NCI-H82 treated with DMSO at 0.1 percent for 48 hours (cell line): ENCODE measurements around the gene PRKAG2.

ENCODE experiments used
- DNase-seq: peaks from one replicate; lab custom pipeline; 2025; ENCODE audit not compliant: unreplicated experiment; lab: John Stamatoyannopoulos, UW

PRKAG2 gene

DNA sequence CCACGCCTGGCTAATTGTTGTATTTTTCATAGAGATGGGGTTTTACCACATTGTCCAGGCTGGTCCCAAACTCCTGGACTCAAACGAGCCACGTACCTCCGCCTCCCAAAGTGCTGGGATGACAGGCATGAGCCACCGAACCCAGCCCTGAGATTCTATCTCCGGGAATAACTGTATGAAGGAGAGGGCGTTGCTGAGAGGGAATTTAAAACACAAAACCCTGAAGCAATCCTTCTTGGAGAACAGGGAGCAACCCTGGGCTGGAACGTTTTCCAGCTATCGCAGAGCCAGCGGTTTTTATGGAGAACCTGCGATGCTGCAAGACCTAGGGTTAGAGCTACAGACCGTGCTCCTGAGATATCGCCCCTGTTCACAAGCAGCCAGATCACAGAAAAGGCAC is 144.6 kb downstream of the PRKAG2 start:
- DNase-seq, result no peak

DNA sequence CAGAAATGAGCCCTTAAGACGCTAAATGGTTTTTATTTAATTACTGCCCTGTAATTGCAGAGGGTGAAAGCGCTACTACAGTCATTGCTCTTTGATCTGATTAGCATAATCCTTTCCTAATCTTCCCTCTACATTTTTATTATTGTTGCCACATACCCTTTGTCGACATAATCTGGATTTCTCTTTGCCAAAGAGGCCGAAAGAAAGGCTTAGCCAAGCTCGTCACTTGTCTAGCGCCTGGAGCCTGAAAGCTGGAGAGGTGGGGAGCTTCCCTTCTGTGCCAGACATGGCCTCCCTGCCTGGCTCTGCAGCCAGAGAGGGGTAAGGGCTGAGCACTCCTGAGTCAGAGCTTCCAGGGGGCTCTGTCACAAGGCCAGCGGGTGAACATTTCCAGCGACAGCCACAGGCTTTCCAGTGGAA is 145.9 kb downstream of the PRKAG2 start:
- DNase-seq, result peak; percentile 88

- no peak for DNase-seq
These were observed 146.3 kb downstream of the PRKAG2 start for GRCh38 chr7:151730591-151730990.

- no peak for DNase-seq
These were observed 147.4 kb downstream of the PRKAG2 start for GRCh38 chr7:151729521-151729921.

DNA sequence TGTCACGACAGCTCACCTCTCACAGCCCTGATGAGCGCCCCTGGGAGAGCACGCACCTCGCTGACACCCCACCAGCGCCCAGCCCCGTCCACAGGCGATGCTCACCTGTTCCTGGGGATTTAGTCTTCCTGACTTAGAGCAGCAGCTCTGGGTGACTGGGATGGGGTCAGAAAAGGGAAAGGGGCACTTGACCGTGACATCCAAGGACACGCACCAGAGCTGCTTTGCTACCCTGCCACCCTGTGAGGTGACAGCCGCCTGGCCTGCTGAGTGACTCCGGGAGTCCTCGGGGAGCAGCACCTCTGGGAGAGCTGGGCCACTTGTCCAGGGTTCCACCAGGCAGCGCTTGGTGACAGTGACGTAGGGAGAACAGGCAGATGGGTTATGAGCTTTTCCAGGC is 148.2 kb downstream of the PRKAG2 start:
- no peak for DNase-seq

- DNase-seq, result no peak
These were observed 148.6 kb downstream of the PRKAG2 start for GRCh38 chr7:151728286-151728660.

- no peak for DNase-seq
These were observed 149.2 kb downstream of the PRKAG2 start for GRCh38 chr7:151727579-151728285.

GRCh38 chr7:151726652-151727578 is 150.0 kb downstream of the PRKAG2 start:
- DNase-seq, result no peak

DNA sequence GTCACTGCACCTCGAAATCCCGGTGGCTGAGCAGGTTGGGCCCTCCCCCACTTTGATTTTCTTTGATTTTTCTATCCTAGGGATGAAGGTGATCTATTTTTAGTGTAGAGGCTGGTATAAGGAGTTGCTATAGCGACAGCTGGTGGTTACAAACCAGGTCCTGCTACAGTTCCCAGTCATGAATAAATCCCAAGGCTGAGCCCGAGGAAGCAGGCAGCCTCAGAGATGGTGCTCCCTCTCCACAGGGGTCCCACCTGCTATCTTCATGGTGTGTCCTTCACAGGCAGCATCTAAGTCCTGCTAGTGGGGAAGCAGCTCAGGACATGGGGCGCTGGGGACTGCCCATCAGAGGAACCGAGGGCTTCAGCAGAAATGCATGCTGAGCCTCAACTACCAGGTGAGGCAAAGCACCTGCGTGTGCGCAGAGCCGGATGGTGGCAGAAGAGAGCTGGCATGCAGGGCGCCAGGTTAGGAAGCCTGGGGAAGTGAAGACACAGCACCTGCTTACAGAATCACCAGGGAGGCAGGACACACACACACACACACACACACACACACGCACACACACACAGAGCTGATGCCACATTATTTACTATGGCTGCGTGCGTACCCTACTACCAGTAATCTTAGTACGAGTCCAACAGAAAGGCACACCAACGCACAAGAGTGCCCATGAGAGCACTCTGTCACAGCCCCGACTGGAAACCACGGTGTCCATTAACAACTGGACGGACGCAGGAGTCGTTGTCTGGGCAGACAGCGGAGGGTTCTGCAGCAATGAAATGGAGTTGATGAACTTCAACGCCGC is 150.9 kb downstream of the PRKAG2 start:
- no peak for DNase-seq

DNA sequence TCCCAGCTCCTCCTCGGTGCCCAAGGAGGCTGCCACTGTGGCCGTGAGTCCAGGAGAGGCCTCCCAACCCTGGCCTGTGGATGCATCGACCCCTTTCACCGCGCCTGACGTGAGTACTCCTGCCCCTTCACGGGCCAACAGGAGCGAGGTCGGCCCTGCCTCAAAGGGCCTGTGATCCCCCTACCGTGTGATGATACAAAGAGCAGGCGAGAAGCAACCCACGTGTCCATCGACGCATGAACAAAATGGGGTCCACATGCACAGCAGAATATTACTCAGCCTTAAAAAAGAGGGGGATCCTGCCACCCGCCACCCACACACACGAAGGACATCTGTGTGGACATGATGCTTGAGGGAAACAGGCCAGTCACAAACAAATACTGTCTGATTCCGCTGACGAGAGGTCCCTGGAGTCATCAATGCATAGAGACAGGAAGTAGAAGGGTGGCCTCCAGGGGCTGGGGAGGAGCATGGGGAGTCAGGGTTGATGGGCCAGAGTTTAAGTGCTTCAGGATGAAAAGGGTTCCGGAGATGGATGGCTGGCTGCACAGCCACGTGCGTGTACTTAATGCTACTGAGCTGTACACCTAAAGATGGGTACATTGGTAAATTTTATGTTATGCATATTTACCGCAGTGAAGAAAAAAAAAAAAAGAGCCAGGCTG is 151.9 kb downstream of the PRKAG2 start:
- DNase-seq, result no peak

DNA sequence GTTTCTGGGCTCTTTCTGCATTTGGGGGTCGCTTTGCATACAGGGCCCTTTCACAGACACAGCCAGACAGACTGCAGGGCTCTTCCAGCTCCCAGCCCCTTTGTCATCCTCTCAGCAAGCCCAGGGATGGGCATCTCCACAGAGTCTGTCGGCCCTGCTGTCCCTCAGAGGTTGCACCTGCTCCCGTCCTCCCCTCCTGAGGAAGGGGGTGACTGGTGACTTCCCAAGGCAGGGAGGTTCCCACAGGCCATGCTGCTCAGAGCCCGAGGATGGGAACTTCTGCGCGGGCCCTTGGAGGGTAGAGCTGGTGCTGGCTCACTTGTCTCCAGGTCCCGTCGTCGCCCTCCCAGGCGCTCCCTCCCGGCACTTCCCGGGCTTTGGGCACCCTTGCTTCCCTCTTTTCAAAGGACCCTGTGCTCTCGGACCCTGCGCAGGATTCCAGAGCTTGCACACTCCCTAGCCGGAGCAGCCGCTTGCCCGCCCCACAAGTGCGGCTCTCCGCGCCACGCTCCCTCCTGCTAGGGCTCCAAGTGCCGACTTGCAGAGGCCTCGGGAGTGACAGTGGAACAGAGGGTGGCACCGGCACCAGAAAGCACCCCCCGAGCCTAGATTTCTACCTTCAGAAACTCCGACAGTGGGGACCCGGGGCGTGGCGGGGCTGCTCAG is 152.5 kb downstream of the PRKAG2 start:
- no peak for DNase-seq

DNA sequence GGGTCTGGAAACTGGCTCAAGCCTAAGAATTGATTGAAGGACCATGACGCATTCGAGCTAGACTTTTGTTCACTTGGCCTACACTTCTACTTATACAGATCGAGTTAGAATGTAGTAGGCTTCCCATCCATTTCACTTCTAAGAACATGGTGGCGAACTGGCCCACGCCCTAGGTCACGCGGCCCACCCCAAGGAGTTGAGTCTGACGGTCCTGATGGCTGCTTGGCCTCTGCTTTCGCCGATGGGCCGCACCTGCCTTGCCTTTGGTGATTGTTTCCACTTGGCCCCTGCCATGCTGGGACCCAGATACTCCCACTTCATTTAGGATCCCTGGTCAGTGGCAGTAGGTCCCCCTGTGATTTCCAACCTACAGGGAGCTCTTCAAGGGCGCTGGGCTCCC is 153.6 kb downstream of the PRKAG2 start:
- DNase-seq, result no peak

GRCh38 chr7:151722533-151722932 is 154.4 kb downstream of the PRKAG2 start:
- no peak for DNase-seq

- DNase-seq, result no peak
These were observed 155.2 kb downstream of the PRKAG2 start for GRCh38 chr7:151721694-151722093.

DNA sequence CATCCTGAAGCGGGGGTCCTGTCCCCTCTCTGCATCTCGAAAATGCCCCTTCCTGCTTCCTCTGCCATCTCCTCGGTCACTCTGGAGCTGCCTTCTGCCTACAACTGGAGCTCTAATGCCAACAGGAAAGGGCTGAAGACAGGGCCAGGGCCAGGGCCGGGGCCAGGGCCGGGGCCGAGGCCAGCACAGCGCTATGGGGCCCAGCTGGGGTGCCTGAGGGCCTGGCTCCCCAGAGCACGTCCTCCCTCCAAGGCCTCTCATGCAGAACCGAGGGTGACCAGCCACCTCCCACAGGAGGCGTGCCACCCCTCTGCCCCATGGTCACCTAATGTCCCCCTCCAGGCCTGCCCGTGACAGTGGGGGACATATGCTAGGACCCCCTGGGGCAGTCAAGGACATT is 155.7 kb downstream of the PRKAG2 start:
- DNase-seq, result no peak

GRCh38 chr7:151720280-151720679 is 156.6 kb downstream of the PRKAG2 start:
- no peak for DNase-seq

GRCh38 chr7:151719897-151720242 is 157.0 kb downstream of the PRKAG2 start:
- DNase-seq, result no peak

- DNase-seq, result no peak
These were observed 157.7 kb downstream of the PRKAG2 start for GRCh38 chr7:151719031-151719896.

DNA sequence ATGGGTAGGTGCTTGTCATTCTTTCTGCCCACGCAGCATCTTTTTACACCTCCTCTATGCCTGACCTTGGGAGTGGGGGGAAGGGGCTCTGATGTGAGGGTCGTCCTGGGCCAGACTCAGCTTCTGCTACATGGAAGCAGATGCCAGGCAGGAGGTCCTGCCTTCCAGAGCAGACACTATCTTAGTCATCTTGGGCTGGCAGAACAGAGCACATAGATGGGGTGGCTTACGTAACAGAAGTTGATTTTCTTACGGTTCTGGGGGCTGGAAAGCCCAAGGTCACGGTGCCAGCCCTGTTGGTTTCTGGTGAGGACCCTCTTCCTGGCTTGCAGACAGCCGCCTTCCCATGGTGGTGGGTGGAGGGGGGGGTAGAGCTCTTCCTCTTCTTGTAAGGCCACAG is 159.0 kb downstream of the PRKAG2 start:
- DNase-seq, result no peak

DNA sequence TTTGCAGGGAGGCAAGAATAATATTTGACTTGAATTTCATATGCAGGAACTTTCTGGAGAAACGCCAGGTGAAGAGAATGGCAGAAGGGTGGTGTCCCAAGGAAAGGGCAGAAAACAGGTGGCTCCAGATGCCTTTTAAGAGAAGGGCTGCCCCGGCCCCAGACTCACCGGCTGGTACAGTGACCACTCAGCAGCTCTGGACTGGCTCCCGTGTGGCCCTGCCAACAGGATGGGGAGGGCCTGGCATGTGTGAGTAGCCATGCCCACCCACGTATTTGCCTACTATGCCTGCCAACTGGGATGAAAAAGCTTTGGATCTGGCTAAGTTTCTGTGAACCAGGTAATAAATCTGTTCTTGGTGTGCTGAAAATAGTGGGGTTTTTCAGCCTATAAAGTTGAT is 159.5 kb downstream of the PRKAG2 start:
- DNase-seq, result no peak
